WTC11 (cell line): ENCODE measurements around the gene WBP2NL.
"Not testable (repeated sequence)": the region's sequence is repeated elsewhere in the genome, so short reads cannot be mapped to it uniquely, and the experiment has no call there.

Source experiments
- AFF4 ChIP-seq: sonication (generic); formaldehyde crosslinking; IDR thresholded peaks from 2 replicates; pipeline ENCODE4 v1.8.1; 2023; ENCODE audit warnings: mild to moderate bottlenecking, missing genetic modification reagents, borderline replicate concordance
- ATF3 ChIP-seq: sonication (generic); formaldehyde crosslinking; conservative IDR thresholded peaks from 2 replicates; pipeline ENCODE4 v1.8.1; 2022; ENCODE audit warnings: mild to moderate bottlenecking, missing genetic modification reagents
- CREM ChIP-seq: sonication (generic); formaldehyde crosslinking; IDR thresholded peaks from 2 replicates; pipeline ENCODE4 v1.8.1; 2022; ENCODE audit warnings: mild to moderate bottlenecking, missing genetic modification reagents, moderate library complexity
- ELF4 ChIP-seq: sonication (generic); formaldehyde crosslinking; IDR thresholded peaks from 2 replicates; pipeline ENCODE4 v1.8.1; 2022; ENCODE audit warnings: low read depth, mild to moderate bottlenecking, moderate library complexity, missing genetic modification reagents
- ESRRA ChIP-seq: sonication (generic); formaldehyde crosslinking; IDR thresholded peaks from 2 replicates; pipeline ENCODE4 v1.8.1; 2022; ENCODE audit warnings: mild to moderate bottlenecking, missing genetic modification reagents, borderline replicate concordance
- HMGXB4 ChIP-seq: sonication (generic); formaldehyde crosslinking; IDR thresholded peaks from 2 replicates; pipeline ENCODE4 v1.8.1; 2023; ENCODE audit warnings: mild to moderate bottlenecking, moderate library complexity, missing genetic modification reagents
- IRF1 ChIP-seq: sonication (generic); formaldehyde crosslinking; IDR thresholded peaks from 2 replicates; pipeline ENCODE4 v1.8.0; 2023; ENCODE audit warnings: missing genetic modification reagents
- NFATC4 ChIP-seq: fragments of 250-450 bp; sonication (Bioruptor Pico); IDR thresholded peaks from 2 replicates; pipeline ENCODE4 v1.9.0; 2021; ENCODE audit warnings: mild to moderate bottlenecking
- NFE2L1 ChIP-seq: sonication (generic); formaldehyde crosslinking; IDR thresholded peaks from 2 replicates; pipeline ENCODE4 v1.8.1; 2023; ENCODE audit warnings: missing genetic modification reagents
- SMAD3 ChIP-seq: sonication (generic); formaldehyde crosslinking; IDR thresholded peaks from 2 replicates; pipeline ENCODE4 v1.8.0; 2022; ENCODE audit warnings: missing genetic modification reagents, mild to moderate bottlenecking, borderline replicate concordance
- ZNF121 ChIP-seq: sonication (generic); formaldehyde crosslinking; IDR thresholded peaks from 2 replicates; pipeline ENCODE4 v1.8.0; 2023; ENCODE audit warnings: missing genetic modification reagents
- ZNF138 ChIP-seq: sonication (generic); formaldehyde crosslinking; conservative IDR thresholded peaks from 2 replicates; pipeline ENCODE4 v1.8.1; 2022; ENCODE audit warnings: mild to moderate bottlenecking, moderate library complexity, missing genetic modification reagents
- TF ChIP-seq, protein P1 (sequence below): fragments of 200-600 bp; IDR thresholded peaks from 2 replicates; pipeline ENCODE4 v1.8.0; 2022; ENCODE audit warnings: antibody characterized with exemption
- TF ChIP-seq, protein P2 (sequence below): sonication (generic); formaldehyde crosslinking; IDR thresholded peaks from 2 replicates; pipeline ENCODE4 v1.8.0; 2023; ENCODE audit warnings: missing genetic modification reagents, mild to moderate bottlenecking, borderline replicate concordance

- TF ChIP-seq ZNF138 (CRISPR knock-in tag); NFE2L1 (CRISPR knock-in tag); CREM; IRF1; AFF4 (CRISPR knock-in tag); ESRRA (CRISPR knock-in tag); ATF3; SMAD3; ZNF121 (CRISPR knock-in tag); ELF4 (CRISPR knock-in tag); HMGXB4 (CRISPR knock-in tag); NFATC4: not testable (repeated sequence)
- TF ChIP-seq, protein P1, sequence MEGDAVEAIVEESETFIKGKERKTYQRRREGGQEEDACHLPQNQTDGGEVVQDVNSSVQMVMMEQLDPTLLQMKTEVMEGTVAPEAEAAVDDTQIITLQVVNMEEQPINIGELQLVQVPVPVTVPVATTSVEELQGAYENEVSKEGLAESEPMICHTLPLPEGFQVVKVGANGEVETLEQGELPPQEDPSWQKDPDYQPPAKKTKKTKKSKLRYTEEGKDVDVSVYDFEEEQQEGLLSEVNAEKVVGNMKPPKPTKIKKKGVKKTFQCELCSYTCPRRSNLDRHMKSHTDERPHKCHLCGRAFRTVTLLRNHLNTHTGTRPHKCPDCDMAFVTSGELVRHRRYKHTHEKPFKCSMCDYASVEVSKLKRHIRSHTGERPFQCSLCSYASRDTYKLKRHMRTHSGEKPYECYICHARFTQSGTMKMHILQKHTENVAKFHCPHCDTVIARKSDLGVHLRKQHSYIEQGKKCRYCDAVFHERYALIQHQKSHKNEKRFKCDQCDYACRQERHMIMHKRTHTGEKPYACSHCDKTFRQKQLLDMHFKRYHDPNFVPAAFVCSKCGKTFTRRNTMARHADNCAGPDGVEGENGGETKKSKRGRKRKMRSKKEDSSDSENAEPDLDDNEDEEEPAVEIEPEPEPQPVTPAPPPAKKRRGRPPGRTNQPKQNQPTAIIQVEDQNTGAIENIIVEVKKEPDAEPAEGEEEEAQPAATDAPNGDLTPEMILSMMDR: not testable (repeated sequence)
- TF ChIP-seq, protein P2, sequence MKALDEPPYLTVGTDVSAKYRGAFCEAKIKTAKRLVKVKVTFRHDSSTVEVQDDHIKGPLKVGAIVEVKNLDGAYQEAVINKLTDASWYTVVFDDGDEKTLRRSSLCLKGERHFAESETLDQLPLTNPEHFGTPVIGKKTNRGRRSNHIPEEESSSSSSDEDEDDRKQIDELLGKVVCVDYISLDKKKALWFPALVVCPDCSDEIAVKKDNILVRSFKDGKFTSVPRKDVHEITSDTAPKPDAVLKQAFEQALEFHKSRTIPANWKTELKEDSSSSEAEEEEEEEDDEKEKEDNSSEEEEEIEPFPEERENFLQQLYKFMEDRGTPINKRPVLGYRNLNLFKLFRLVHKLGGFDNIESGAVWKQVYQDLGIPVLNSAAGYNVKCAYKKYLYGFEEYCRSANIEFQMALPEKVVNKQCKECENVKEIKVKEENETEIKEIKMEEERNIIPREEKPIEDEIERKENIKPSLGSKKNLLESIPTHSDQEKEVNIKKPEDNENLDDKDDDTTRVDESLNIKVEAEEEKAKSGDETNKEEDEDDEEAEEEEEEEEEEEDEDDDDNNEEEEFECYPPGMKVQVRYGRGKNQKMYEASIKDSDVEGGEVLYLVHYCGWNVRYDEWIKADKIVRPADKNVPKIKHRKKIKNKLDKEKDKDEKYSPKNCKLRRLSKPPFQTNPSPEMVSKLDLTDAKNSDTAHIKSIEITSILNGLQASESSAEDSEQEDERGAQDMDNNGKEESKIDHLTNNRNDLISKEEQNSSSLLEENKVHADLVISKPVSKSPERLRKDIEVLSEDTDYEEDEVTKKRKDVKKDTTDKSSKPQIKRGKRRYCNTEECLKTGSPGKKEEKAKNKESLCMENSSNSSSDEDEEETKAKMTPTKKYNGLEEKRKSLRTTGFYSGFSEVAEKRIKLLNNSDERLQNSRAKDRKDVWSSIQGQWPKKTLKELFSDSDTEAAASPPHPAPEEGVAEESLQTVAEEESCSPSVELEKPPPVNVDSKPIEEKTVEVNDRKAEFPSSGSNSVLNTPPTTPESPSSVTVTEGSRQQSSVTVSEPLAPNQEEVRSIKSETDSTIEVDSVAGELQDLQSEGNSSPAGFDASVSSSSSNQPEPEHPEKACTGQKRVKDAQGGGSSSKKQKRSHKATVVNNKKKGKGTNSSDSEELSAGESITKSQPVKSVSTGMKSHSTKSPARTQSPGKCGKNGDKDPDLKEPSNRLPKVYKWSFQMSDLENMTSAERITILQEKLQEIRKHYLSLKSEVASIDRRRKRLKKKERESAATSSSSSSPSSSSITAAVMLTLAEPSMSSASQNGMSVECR (CRISPR knock-in tag): not testable (repeated sequence)
These were observed 72.9 kb downstream of the WBP2NL start for GRCh38 chr22:42071508-42071907.
